Stimulated activated CD4-positive, alpha-beta T cell treated with anti-CD3 and anti-CD28 coated beads, TNF-alpha, amount 100 ng/mL, for 1 hour (primary cell): ENCODE measurements around the gene SS18L1.
"Not testable (repeated sequence)": the region's sequence is repeated elsewhere in the genome, so short reads cannot be mapped to it uniquely, and the experiment has no call there.

Experiments
- DNase-seq, 3 donors: peaks; one replicate each; pipeline ENCODE4 v3.0.0-alpha.2; 2020; ENCODE audit warnings: low read depth in 3 of 3, low spot score in 1 of 3

SS18L1 gene

DNA sequence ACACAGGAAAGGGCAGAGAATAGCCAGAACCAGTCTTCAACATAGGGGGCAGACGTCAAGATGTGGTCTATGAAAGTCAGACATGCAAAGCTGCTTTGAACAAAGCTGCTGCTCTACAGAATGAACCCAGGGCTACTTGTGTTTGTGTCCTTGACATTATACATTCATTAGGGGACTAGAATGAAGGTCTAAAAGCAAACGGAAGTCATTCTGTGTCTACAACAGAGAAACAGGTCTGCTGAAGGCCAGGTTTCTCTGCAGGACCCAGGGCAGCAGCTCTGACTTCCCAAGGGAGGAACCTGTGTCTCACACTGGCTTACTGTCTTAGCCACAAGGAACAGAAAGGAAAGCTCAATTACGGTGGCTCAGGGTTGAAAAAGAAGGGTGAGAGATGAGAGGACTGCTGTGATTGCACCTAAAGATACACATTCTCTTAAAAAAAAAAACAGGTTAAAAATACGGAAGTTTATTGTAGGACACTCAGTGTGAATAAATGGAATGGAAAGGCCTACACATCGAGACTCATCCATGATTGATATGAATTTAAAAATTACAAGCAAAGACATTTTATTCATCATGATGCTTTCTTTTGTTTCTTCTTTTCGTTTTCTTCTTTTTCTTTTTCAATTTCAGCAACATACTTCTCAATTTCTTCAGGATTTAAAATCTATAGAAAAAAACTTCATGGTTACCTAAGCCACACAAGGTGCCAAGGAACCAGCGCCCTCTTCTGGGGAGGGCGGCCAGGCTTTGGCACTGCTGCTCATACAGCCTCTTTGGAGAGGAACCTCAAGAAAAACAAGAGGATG, 7.1 kb upstream of the SS18L1 start:
- peak; percentile 33 to 48 (median 39) for DNase-seq

DNA sequence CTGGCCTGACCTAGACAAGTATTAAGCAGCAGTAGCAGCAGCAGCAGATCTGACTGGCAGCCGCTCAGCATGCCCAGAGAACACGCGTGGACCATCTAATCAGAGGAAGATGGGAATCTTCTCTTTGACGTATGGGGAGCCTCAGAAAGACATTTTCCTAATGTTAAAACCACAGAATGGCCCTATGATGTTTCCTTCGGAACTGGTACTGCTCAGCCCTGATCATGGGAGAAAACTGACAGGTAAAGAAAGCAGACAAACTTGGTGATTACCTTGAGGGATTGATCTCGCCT, 6.5 kb upstream of the SS18L1 start:
- DNase-seq: no peak

DNA sequence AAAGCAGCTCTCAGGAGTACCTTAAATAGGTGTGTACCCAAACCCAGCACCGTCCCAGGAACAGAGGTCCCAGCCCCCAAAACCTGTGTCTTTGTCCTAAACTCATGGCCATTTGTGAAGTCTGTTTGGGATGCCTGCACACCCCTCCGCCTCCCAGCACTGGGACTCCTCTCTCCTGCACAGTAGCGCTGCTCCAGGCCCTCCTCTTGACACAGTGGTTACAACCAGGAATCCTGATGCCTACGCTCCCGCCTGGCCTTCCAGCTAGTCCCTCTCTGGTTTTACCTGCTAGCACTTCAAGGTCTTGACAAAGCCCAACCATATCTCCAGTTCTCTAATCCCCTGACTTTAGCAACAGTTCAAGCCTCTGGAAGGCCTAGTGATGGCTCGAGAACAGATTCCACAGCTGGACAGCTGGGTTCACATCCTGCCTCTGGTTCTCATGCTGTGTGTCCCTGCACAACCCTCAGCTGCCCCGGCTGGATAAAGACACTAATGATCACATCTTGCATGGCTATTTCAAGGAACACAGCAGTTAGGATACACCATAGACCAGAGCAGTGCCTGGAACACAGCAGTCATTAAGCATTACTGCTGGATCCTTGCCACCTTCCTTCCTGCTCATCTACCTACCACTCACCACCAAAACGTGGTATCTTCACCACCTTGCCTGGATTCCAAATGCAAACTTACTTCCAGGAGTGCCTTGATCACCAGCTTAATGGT, 5.9 kb upstream of the SS18L1 start:
- DNase-seq: no peak

DNA sequence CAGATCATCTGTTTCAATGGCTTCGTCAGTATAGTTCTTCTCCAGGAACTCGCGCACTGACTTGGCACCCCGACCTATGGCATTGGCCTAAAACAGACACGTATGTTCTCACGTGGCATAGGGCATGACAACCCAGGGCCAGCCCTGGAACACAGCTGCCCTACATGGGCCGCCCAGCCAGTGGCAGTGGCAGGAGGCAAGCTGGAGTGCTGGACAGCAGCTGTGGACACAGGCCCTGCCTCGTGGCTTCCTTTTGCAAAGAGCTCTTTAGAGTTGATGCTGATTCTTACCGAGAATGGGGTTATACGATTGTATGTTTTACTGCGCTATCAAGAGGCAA, 5.4 kb upstream of the SS18L1 start:
- DNase-seq: no peak

DNA sequence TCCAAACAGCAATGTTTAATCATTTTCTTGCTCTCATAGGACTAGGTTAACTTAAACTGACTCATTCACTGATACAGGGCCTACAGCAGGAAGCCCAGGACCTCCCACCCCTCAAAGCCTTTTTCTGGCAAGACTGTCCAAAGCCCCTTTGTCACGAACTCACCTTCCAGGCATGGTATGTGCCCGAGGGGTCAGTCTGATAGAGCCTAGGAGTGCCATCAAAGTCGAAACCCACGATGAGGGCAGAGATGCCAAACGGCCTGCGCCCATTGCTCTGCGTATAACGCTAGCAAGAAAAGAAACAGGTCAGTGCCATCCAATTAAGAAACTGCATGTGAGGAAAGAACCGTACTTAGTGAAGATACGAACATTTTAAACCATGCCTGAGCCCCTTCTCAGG, 4.7 kb upstream of the SS18L1 start:
- no peak for DNase-seq

DNA sequence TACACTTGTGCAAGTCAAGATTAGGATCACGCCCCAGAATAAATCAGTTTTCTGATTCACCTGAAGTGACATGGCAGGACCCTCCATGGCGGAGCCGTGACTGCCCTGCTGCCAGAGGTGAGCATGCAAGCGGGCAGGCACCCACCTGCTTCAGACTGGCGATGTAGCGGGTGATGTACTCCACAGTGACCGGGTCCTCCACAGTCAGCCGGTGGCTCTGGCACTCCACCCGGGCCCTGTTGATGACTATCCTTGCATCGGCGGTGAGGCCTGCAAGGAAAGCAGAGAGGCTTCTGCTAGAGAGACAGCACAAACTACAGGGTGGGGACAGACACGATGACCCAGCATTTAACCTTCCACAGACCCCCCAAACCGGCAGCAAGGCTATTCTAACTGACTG, 3.9 kb upstream of the SS18L1 start:
- DNase-seq: no peak

DNA sequence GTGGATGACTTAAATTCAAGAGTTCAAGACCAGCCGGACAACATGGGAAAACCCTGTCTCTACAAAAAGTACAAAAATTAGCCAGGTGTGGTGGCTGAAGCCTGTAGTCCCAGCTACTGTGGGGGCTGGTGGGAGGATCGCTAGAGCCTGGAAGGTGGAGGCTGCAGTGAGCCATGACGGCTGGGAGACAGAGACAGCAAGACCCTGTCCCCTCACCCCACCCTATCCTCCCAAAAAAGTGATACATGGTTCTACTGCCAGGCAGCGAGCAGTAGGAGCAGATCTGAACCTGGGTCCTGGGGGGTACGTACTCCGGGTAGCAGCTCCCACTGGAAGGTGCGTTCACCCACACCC, 2.5 kb upstream of the SS18L1 start:
- no peak for DNase-seq

DNA sequence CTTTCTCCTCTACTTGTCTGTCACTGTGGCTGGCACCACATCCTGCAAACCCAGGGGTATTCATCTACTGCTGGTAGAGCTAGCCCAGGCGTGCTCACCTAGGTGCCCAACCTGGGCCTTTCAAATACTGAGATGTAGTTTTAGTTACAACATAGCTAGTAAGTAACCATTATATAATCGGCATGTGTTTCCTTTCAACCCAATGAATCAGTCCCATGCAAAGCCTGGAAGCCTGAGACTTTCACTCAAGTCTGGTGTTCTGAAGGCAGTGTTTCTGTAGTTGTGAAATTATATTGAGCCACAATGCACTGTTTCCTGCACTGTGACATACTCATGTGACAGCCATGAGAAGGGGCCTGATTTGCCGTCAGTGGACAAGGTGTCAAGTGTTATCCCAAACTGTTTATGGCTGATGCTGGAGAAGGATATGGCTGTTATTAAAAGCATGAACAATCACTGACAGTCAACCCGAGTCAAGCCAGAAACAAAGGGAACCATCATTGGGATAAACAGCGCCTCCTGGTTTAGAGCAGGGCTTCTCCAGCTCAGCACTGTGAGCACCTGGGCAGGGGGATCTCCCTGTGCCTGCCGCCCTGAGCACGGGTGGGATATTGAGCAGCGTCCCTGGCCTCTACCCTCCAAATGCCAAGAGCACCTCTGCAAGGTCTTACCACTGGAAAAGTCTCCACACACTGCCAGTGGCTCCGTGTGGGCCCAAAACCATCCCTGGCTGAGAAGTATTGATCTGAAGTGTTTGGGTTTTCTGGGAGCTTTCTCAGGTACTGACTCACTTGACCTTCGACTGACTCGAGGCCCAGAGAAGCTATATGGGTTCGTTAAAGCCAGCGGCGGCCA, 1.9 kb upstream of the SS18L1 start:
- no peak for DNase-seq

DNA sequence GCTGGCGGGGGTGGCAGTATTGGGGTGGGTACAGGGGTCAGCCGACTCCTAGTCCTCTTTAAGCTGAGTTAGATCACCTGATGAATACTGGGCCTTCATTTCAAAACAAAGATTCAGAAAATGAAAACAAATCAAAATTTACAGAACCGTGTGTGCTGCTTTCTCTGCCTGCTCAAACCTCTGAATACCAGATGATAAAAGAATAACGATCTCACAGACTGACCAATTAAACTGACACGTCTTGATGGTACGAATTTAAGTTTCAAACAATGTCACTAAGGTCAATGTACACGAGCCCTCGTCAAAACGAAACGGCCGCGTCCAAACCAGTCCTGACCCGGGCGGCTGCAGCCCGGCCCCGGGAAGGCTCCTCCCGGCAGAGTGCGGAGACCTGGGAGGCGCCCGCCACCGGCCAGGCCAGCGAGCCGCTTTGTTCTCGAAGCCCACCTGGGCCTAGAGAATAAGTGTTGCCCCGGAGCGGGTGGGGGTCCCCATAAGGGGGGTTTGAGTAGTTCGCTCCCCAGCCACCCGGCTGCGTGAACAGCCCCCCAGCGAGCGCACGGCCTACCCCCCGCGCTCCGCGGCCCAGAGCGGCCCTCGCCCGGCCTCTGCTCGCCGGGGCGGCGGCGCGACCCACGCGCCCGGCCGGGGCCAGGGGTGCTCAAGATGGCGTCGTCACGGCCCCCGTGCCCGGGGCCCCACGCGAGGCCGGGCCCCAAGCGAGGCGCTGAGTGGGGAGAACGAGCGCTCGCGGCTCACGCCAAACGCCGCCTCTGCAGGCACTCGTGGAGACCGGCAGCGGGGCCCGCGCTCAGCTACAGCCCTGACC, 1.1 kb upstream of the SS18L1 start:
- no peak for DNase-seq

DNA sequence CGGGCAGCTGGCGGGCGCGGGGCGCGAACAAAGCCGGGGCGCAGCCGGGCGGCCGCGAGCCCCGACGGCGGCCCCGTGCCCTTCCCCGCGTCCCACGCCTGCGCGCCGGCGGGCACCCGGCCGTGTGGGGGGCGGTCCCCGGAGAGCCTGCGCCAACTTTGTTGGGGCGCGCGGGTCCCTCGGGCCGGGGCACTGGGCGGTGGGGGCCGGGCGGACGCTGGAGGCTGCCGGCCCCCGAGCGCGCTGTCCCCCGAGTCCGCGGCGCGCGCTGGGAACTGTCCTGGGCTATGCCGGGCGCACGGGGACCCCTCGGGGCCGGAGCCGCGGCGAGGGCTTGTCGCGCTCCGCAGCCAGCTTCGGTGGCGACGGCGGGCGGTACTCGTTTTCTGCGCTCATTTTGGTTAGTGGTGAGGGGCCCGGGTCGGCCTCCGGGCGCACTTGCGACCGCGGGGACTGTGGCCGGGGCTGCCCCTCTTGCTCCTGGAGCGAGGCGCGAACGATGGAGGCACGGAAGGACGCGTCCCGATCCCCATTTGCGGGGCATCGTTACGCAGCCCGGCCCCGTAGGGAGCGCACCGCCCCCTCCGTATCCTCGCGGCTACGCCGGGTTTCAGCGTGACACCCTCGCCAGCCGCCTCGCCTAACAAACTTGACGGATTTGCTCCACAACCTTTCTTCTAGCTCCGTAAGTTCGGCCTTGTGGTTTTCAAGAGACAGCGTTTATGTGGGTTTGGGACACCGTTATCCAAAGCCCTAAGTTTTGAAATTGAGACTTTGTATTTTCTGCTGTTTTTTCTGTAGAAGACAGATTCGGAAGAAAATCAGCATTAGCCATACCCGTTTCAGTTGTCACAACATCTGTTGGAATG, 622 bp downstream of the SS18L1 start:
- DNase-seq: peak in 1 of 3 donors; percentile 39

DNA sequence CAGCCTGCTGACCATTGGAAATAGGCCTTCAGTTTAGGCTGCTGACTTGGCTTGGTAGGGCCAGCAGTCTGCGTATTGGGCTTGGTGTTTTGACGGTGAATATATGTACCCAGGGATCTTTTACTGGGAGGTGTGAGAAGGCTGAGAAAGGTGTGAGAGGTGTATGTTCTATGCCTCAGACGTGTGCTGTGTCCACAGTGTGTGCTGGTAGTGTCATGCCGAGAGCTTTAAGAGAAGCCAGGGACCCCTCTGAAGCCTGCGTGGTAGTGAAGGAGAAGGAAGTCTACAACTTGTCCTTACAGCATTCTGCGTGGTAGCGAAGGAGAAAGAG, 2.1 kb downstream of the SS18L1 start:
- no peak for DNase-seq

DNA sequence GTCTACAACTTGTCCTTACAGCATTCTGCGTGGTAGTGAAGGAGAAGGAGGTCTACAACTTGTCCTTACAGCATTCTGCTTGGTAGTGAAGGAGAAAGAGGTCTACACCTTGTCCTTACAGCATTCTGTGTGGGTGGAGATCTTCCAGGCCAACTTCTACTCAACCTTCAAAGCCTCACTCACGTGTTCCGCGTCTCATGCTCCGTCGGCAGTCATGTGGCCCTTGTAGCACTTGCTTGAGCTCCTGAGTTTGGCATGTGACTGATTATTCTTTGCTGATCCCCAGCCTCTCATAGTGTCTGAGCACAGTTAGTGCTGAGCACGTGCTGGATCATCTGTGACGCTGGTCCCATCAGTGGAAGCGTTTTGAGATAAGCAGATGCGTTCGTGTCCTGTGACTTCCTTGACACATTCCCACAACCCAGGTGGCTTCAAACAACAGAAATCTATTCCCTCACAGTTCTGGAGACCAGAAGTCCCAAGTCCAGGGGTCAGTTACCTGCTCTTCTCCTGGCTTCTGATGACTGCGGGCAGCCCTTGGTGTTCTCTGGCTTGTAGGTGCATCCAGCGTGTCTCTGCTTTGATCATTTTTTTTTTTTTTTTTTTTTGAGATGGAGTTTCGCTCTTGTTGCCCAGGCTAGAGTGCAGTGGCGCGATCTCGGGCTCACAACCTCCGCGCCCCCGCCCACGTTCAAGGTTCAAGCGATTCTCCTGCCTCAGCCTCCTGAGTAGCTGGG, 2.6 kb downstream of the SS18L1 start:
- DNase-seq: no peak

DNA sequence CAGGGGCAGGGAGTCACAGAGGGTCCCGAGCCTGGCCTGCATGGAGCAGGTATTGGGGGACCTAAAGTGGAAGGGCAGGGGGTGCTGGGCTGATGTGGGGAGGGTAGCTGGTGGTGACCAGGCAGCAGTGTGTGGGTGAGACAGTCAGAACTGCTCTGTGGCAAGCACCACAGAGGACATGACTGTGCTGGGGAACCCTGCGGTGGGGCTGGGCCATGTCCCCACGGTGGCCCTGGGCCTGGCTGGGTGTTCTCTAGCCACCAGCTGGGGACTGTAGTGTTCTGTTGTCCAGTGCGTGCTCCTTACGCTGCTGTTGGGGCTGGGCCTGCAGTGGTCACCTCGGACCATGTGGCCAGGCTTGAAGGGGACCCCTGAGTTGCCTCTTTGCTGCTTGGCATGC, 3.6 kb downstream of the SS18L1 start:
- DNase-seq: no peak

DNA sequence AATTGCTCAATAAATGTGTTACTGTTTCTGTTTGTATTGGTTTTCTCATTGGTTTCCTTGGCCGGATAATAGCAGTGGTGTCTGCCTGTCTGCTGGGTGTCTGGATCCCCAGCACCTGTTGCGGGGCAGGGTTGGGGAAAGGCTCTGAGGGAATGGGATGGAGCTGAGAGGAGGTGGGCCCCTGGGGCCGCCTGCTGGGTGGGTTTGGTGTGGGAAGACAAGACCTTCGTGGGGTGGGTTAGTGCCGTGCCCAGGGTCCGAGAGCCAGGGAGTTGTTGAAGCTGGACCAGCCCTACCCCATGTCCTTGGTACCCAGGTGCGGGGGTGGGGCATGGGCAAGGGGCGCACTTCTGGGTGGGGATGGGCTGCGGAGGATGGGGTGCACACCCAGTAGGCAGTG, 4.0 kb downstream of the SS18L1 start:
- no peak for DNase-seq

DNA sequence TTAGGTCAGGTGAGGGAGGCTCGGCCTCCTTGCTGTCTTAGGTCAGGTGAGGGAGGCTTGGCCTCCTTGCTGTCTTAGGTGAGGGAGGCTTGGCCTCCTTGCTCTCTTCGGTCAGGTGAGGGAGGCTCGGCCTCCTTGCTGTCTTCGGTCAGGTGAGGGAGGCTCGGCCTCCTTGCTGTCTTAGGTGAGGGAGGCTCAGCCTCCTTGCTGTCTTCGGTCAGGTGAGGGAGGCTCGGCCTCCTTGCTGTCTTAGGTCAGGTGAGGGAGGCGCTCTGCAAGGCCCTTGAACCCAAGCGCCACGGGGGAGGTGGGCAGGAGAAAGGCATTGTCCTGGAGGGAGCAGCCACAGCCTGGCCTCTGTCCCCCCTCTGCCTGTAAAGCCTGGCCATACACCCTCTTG, 4.8 kb downstream of the SS18L1 start:
- not testable (repeated sequence) for DNase-seq

DNA sequence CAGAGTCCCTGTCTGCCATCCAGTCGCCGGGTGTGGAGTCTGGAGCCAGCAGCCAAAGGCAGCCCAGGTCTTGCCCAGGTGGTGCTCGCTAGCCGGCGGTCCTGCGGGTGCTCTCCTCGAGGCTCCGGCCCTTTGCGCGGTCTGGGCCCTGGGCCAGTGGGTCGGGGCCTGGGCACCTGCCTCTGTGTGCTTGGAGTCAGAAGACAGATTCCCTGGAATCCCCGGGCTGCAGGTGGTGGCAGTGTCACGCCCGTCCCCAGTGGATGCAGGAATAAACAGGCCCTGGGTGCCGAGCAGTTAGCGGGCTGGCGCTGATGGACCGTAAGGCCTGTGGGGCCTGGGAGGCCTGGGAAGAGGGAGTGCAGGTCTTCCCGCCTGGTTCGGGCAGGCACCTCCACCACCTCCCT, 5.3 kb downstream of the SS18L1 start:
- DNase-seq: no peak

DNA sequence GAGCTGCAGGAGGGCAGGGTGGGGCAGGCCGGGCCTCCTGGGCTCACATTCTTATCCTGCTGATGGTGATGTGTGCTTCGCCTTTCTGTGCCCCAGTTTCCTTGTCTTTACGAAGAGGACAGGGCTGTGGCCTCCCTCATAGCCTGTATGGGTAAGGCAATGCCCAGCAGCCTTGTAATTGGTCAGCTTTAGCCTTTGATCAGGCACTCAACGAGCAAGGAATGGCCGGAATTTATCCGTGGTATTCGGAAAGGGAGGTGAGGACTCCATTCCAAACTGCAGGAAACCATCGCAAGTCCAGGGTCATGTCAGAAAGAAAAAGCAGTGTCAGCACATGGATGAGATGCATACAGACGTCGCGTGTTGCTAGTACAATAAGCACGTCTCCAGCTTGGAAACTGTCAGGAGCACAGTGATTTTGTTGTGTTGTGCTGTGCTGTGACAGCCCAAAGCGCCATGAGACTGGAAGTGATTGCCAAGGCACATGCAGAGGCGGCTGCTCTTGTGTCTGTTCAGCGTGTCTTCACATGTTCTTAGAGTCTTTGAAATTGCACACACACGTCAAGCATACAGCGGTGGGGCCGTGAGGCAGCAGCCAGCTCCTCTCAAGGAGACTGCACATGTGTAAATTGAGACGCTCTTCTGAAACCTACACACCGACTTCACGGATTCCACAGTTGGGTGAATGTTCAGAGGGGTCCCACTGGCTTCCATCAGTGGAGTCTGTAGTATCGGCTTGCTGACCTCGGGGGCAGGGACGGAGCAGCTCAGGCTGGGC, 6.2 kb downstream of the SS18L1 start:
- no peak for DNase-seq

DNA sequence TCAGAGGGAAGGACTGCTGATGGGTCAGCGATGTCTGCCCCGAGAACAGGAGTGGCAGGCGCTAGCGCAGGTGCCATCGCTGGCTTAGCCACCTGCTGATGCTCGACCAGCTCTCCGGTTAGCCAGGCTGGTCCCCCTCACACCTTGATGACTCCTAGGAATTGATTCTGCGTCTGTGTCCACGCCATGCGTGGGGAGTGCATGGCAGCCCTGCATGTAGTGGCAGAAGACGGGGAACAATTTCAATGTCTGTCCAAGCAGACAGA, 6.7 kb downstream of the SS18L1 start:
- DNase-seq: no peak

DNA sequence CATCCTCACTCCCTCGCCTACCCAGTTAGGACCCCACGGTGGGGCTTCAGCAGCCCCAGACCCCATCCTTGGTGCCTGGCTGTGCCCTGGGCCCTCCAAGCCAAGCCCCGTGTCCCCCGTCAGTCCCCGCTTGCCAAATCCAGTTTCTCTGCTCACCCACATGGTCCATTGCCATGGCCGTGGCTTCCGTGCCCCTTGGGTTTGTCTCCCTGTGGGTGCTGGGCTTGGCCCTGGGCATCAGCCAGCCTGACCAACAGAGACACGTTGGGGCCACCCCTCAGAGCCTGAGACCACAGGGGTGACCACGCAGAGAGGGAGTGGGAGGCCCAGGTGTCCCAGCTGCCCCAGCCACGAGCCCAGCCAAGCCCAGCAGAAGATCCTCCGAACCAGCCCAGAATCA, 7.7 kb downstream of the SS18L1 start:
- DNase-seq: no peak
